GM12878 (cell line): ENCODE measurements around the gene SLC38A3. TPM values are rescaled to one million over a fixed set of nuclear protein-coding genes. Genes with fewer than 3 reads are reported as not detected.
A peak's percentile ranks its signal among the peaks of the same experiment; 100 is the strongest.

ENCODE experiments used
- ATAC-seq: fragments of 200-7000 bp; cut with Tn5 transposase; 3 replicates; pipeline ENCODE4 v1.9.1; 2020; ENCODE audit warnings: mild to moderate bottlenecking, moderate library complexity
- BruUV-seq: library from RNA; stranded (reverse); fragments of 400-500 nt; replicated peaks from 2 replicates; lab custom pipeline; 2021; lab: Mats Ljungman, UMichigan
- CTCF ChIA-PET: fragments of 300-600 bp; sonication (Branson Sonifier 250); formaldehyde crosslinking; extraction: SDS; loops from one replicate; lab custom pipeline; 2021; ENCODE audit warnings: inconsistent platforms; lab: Yijun Ruan, JAX
- POLR2A ChIA-PET: fragments of 350-600 bp; formaldehyde crosslinking; extraction: SDS; loops from one replicate; lab custom pipeline; 2021; ENCODE audit warnings: inconsistent platforms; lab: Charles Lee
- RAD21 ChIA-PET: fragments of 300-600 bp; sonication (Branson Sonifier 250); formaldehyde crosslinking; loops from one replicate; lab custom pipeline; 2023; ENCODE audit warnings: antibody characterized with exemption; ENCODE audit not compliant: unreplicated experiment; lab: Charles Lee
- SMC1A ChIA-PET: fragments of 300-600 bp; sonication (Branson Sonifier 250); formaldehyde crosslinking; loops from one replicate; lab custom pipeline; 2023; ENCODE audit not compliant: unreplicated experiment, uncharacterized antibody; lab: Charles Lee
- DNase-seq: peaks from one replicate; pipeline ENCODE4 v3.0.0-alpha.2; 2011; ENCODE audit warnings: low read depth, low spot score
- FAIRE-seq: peaks from 3 replicates; lab custom pipeline; 2011; peaks lifted over from hg19 to GRCh38; lab: Jason Lieb, UNC
- H2AFZ ChIP-seq: 2 replicates; pipeline ENCODE4 v1.6.0; 2011; ENCODE audit warnings: low read depth, low read length, control low read depth; ENCODE audit not compliant: control insufficient read depth
- H3K27ac ChIP-seq: 2 replicates; pipeline ENCODE4 v1.5.1; 2011; ENCODE audit warnings: control low read depth; ENCODE audit not compliant: control insufficient read depth, insufficient read depth
- H3K27me3 ChIP-seq, 2 experiments: replicated peaks in 1 of 2; 2 replicates each; pipeline versions ENCODE4 v1.6.0 to v1.6.1; 2011; ENCODE audit warnings: low read length in 1 of 2; ENCODE audit not compliant: control insufficient read depth in 2 of 2, insufficient read depth in 2 of 2
- H3K36me3 ChIP-seq, 2 experiments: 2 replicates each; pipeline ENCODE4 v1.5.1; 2011; ENCODE audit warnings: low read length in 1 of 2; ENCODE audit not compliant: control insufficient read depth in 2 of 2, insufficient read depth in 2 of 2
- H3K4me1 ChIP-seq: 2 replicates; pipeline ENCODE4 v1.6.1; 2011; ENCODE audit warnings: mild to moderate bottlenecking, low read length, moderate library complexity, mixed read lengths; ENCODE audit not compliant: control insufficient read depth, insufficient read depth
- H3K4me2 ChIP-seq: 2 replicates; pipeline ENCODE4 v1.6.0; 2011; ENCODE audit warnings: control low read depth; ENCODE audit not compliant: control insufficient read depth, insufficient read depth
- H3K4me3 ChIP-seq: fragments of 200-600 bp; sonication (generic); 2 replicates; pipeline ENCODE4 v1.5.1; 2016
- H3K79me2 ChIP-seq: 2 replicates; pipeline ENCODE4 v1.6.0; 2011; ENCODE audit warnings: low read length; ENCODE audit not compliant: control insufficient read depth, insufficient read depth
- H3K9ac ChIP-seq: 2 replicates; pipeline ENCODE4 v1.8.0; 2011; ENCODE audit warnings: low read length, control low read depth, mixed read lengths; ENCODE audit not compliant: control insufficient read depth, insufficient read depth
- H3K9me3 ChIP-seq: replicated peaks from 3 replicates; pipeline ENCODE4 v1.5.1; 2011; ENCODE audit warnings: mild to moderate bottlenecking, low read length; ENCODE audit not compliant: control insufficient read depth, insufficient read depth
- H4K20me1 ChIP-seq: 2 replicates; pipeline ENCODE4 v1.6.0; 2011; ENCODE audit not compliant: control insufficient read depth, insufficient read depth
- BHLHE40 ChIP-seq, 2 experiments: fragments of 450-650 bp in 1 of 2; IDR thresholded peaks; 2 replicates each; pipeline ENCODE4 v1.6.1; 2011 to 2017; ENCODE audit warnings: low read depth in 2 of 2, borderline replicate concordance in 1 of 2, improper control_type of control experiment in 1 of 2, low read length in 1 of 2, mild to moderate bottlenecking in 1 of 2
- CREB1 ChIP-seq: IDR thresholded peaks from 2 replicates; pipeline ENCODE4 v1.6.1; 2012; ENCODE audit warnings: low read depth, mild to moderate bottlenecking, inconsistent platforms
- CREM ChIP-seq: IDR thresholded peaks from 2 replicates; pipeline ENCODE4 v1.6.1; 2014; ENCODE audit warnings: antibody characterized with exemption, low read depth
- HDAC6 ChIP-seq: fragments of 200-600 bp; sonication (generic); IDR thresholded peaks from one replicate; pipeline ENCODE4 v1.8.0; 2017; ENCODE audit warnings: antibody characterized with exemption; ENCODE audit not compliant: unreplicated experiment
- IKZF2 ChIP-seq, 2 experiments: fragments of 450-650 bp; IDR thresholded peaks; 2 replicates each; pipeline ENCODE4 v1.6.1; 2017; ENCODE audit warnings: mild to moderate bottlenecking in 2 of 2, moderate library complexity in 2 of 2
- MEF2B ChIP-seq: fragments of 450-650 bp; IDR thresholded peaks from 2 replicates; pipeline ENCODE4 v1.6.1; 2018; ENCODE audit warnings: mild to moderate bottlenecking, moderate library complexity; ENCODE audit not compliant: partially characterized antibody, poor library complexity, severe bottlenecking
- MXI1 ChIP-seq: fragments of 150-350 bp; IDR thresholded peaks from 2 replicates; pipeline ENCODE4 v1.6.1; 2011; ENCODE audit warnings: low read depth, mild to moderate bottlenecking, inconsistent platforms, low read length, improper control_type of control experiment
- NR2C2 ChIP-seq: IDR thresholded peaks from 2 replicates; pipeline ENCODE4 v1.6.1; 2011; ENCODE audit warnings: borderline replicate concordance, low read depth; ENCODE audit not compliant: control insufficient read depth, insufficient read length
- PAX5 ChIP-seq: IDR thresholded peaks from 2 replicates; pipeline ENCODE4 v1.6.1; 2011; ENCODE audit warnings: low read depth, low read length, borderline replicate concordance
- POLR2A ChIP-seq: IDR thresholded peaks from 2 replicates; pipeline ENCODE4 v1.6.1; 2011; ENCODE audit warnings: low read depth, mild to moderate bottlenecking, low read length
- RBBP5 ChIP-seq: fragments of 200-600 bp; sonication (generic); conservative IDR thresholded peaks from 2 replicates; pipeline ENCODE4 v1.6.1; 2016
- SPI1 ChIP-seq: IDR thresholded peaks from 2 replicates; pipeline ENCODE4 v1.6.1; 2011; ENCODE audit warnings: low read depth, mild to moderate bottlenecking, low read length, moderate library complexity, borderline replicate concordance; ENCODE audit not compliant: insufficient read depth
- TCF3 ChIP-seq: IDR thresholded peaks from 2 replicates; pipeline ENCODE4 v1.6.1; 2012; ENCODE audit warnings: low read depth, mild to moderate bottlenecking, low read length, borderline replicate concordance; ENCODE audit not compliant: insufficient read depth
- ZSCAN29 ChIP-seq: fragments of 450-650 bp; IDR thresholded peaks from 2 replicates; pipeline ENCODE4 v1.6.1; 2017; ENCODE audit warnings: mild to moderate bottlenecking, moderate library complexity
- WGBS: methylation state at CpG from one replicate; pipeline ENCODE4 v1.1.6; 2016; ENCODE audit warnings: low lambda C conversion rate; ENCODE audit not compliant: insufficient replicate concordance, insufficient coverage; ENCODE audit errors: missing lambda C conversion rate; 5-methylcytosine and 5-hydroxymethylcytosine counted together
- in situ Hi-C: fragments of 300-500 bp; cut with MboI; formaldehyde crosslinking; loops from 9 replicates; pipeline ENCODE4 v1.14.3; 2018; ENCODE audit warnings: mixed read lengths
- intact Hi-C: fragments of 100-400 bp; cut with micrococcal nuclease; formaldehyde crosslinking; loops from one replicate; pipeline ENCODE4 v1.14.2; 2022; ENCODE audit not compliant: unreplicated experiment
- polyA plus RNA-seq, 11 experiments: library from polyadenylated mRNA; depleted of rRNA in 4 of 11; unstranded in 6 of 11; stranded (reverse) in 5 of 11; fragments of >200 nt; fragmentation: Nextera tagmentation in 4 of 11; fragmentation: Illumina TruSeq in 1 of 11; extraction: Ambion mirVana in 4 of 11; extraction: Trizol in 1 of 11; gene quantifications; 1 replicate in 1 of 11; 2 replicates in 10 of 11; pipeline versions ENCODE4 v1.2.1 to v1.2.3, GENCODE V29; 2011 to 2016; ENCODE audit warnings: inconsistent platforms in 2 of 11, missing spikeins in 2 of 11, low read depth in 1 of 11
- total RNA-seq, 4 experiments: library from RNA; depleted of rRNA in 3 of 4; stranded (reverse); fragments of >200 nt in 3 of 4; fragmentation: Illumina TruSeq in 1 of 4; extraction: Trizol in 1 of 4; gene quantifications; 2 replicates each; pipeline versions ENCODE4 v1.2.1 to v1.2.3, GENCODE V29; 2013 to 2021
- TF ChIP-seq, protein P1 (sequence below): fragments of 450-650 bp; IDR thresholded peaks from 2 replicates; pipeline ENCODE4 v1.6.1; 2017; ENCODE audit warnings: antibody characterized with exemption, mild to moderate bottlenecking, moderate library complexity
- TF ChIP-seq, protein P2 (sequence below): fragments of 450-650 bp; IDR thresholded peaks from 2 replicates; pipeline ENCODE4 v1.6.1; 2016; ENCODE audit warnings: mild to moderate bottlenecking

Gene SLC38A3
- total and polyA plus RNA-seq, 10 of the 15 experiments (the other 5 are each of a cell fraction or from before 2014, with no cell fraction given): 0.14 TPM; not detected in 9

DNA sequence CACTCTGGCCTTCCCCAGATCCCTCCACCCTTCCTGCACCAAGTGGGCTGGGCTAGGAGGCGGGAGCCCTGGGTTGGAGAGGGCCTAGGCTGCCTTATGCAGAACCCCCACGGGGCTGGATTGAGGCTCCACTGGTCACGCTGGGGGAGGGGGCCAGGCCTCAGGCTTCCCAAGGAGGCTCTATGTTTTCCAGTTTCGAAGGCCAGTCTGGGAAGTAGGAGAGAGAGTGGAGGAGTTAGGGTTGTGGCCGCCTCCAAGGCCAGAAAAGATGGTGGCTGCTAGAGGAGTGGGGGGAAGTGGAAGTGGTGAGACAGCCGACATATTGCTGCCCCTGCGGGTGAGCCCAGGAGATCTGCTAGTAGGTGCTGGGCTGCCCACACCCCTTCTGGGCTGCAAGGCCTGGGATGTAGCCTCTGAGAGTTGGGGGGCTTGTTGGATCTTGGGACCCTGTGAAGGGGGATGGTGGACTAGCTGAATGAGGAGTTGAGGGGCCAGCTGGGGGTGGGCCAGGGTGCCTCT, 32.1 kb downstream of the SLC38A3 start (continued):
- TF ChIP-seq, protein P1, sequence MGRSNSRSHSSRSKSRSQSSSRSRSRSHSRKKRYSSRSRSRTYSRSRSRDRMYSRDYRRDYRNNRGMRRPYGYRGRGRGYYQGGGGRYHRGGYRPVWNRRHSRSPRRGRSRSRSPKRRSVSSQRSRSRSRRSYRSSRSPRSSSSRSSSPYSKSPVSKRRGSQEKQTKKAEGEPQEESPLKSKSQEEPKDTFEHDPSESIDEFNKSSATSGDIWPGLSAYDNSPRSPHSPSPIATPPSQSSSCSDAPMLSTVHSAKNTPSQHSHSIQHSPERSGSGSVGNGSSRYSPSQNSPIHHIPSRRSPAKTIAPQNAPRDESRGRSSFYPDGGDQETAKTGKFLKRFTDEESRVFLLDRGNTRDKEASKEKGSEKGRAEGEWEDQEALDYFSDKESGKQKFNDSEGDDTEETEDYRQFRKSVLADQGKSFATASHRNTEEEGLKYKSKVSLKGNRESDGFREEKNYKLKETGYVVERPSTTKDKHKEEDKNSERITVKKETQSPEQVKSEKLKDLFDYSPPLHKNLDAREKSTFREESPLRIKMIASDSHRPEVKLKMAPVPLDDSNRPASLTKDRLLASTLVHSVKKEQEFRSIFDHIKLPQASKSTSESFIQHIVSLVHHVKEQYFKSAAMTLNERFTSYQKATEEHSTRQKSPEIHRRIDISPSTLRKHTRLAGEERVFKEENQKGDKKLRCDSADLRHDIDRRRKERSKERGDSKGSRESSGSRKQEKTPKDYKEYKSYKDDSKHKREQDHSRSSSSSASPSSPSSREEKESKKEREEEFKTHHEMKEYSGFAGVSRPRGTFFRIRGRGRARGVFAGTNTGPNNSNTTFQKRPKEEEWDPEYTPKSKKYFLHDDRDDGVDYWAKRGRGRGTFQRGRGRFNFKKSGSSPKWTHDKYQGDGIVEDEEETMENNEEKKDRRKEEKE: no peak
- TF ChIP-seq HDAC6: no peak
- no peak for TF ChIP-seq TCF3

DNA sequence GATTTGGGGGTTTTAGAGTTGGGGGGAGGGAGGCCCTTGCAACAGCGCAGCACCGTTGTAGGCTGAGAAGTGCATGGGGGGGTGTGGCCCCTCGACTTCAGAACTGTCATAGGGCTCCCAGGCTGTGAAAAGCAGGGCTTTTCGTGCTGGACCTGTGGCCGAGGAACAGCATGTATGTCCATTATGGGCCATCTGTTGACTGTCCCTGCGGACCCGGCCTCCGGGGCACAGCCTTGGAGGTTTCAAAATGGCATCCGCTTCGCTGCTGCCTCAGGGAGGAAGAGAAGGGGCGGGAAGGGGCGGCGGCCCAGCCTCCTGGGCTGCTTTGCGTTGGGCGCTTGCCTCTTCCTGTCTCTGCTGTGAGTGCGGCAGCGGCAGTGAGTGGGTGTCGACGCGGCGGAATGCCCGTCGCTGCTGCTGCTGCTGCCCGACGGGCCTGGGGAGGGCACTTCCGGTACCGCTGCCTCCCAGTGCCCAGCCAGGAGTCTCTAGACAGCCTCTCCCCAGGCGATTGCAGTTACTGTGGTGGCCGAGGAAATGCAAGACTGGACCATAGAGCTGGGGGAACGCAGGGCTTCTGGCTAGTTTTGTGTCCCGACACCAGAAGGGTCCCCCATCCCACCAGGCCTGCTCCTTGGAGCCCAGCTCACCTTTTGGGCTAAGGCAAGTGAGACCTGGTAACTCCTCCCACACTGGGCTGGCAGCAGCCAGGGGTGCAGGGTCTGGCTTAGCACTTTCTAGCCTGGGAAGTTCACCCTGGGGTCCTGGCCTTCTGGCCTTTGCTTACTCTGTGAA, 32.9 kb downstream of the SLC38A3 start:
- H3K4me3 ChIP-seq: peak overlapping the region; percentile 100
- H3K4me2 ChIP-seq: peak overlapping the region; percentile 65
- ChIA-PET CTCF (interaction anchor here (0.6 to 3.9 kb wide), 3 partner anchors 9 to 316 kb away, joined by 3 to 27 read pairs (median 19); no protein-coding TSS in a partner anchor), RAD21 (interaction anchor here (0.6 to 2.4 kb wide), 3 partner anchors 9 kb away, joined by 3 to 19 read pairs (median 7); no protein-coding TSS in a partner anchor), POLR2A (interaction anchor here (0.5 to 4.0 kb wide), 7 partner anchors 9 to 1158 kb away, joined by 4 to 38 read pairs (median 5); no protein-coding TSS in a partner anchor), SMC1A (interaction anchor here (0.9 kb wide), 2 partner anchors 8 to 9 kb away, joined by 4 read pairs; no protein-coding TSS in a partner anchor)
- H2AFZ ChIP-seq: peak overlapping the region; percentile 48; the same call in 1 of the 2 replicates
- DNase-seq (peak; percentile 50), FAIRE-seq (peak; percentile 98), ATAC-seq (peak; percentile 71)
- peak overlapping the region; percentile 90 for H3K9ac ChIP-seq
- no peaks in the 10 kb centered on the region for H3K27me3 ChIP-seq
- H3K9me3 ChIP-seq: no peaks in the 10 kb centered on the region
- peaks cover 66% of the 10 kb centered on the region for H3K79me2 ChIP-seq
- no TSS peak for BruUV-seq
- no peaks in the 10 kb centered on the region; a peak in 1 of 4 replicates for H3K36me3 ChIP-seq
- under 1% methylated on average over 31 of the region's 31 CpGs for WGBS
- intact Hi-C loops (loop anchor here (5.0 kb wide), 1 partner anchor 99 kb away; no protein-coding TSS in a partner anchor), in situ Hi-C loops (no loop called here)
- peak overlapping the region; percentile 91 for H3K27ac ChIP-seq
- H3K4me1 ChIP-seq: peaks cover 35% of the 10 kb centered on the region
- H4K20me1 ChIP-seq: peaks cover 9% of the 10 kb centered on the region; the same call in 1 of the 2 replicates
- TF ChIP-seq MEF2B (peak; percentile 36), RBBP5 (no peak), CREM (peak; percentile 68; the same call in 1 of the 2 replicates), MXI1 (peak; percentile 45; the same call in 1 of the 2 replicates), POLR2A (peak; percentile 86), PAX5 (peak; percentile 17; the same call in 1 of the 2 replicates), CREB1 (peak; percentile 68; the same call in 1 of the 2 replicates), BHLHE40 (IDR thresholded peaks at IDR 0.05; ENCODE audit: borderline replicate concordance in 1 of 2, low read depth in 2 of 2, low read length in 1 of 2) (peak; percentile 31 to 70; a peak in 3 of 4 replicates), NR2C2 (no peak), ZSCAN29 (no peak), SPI1 (peak; percentile 56; the same call in 1 of the 2 replicates), IKZF2 (IDR thresholded peaks at IDR 0.05) (no peak), TCF3 (no peak)
- TF ChIP-seq, protein P2, sequence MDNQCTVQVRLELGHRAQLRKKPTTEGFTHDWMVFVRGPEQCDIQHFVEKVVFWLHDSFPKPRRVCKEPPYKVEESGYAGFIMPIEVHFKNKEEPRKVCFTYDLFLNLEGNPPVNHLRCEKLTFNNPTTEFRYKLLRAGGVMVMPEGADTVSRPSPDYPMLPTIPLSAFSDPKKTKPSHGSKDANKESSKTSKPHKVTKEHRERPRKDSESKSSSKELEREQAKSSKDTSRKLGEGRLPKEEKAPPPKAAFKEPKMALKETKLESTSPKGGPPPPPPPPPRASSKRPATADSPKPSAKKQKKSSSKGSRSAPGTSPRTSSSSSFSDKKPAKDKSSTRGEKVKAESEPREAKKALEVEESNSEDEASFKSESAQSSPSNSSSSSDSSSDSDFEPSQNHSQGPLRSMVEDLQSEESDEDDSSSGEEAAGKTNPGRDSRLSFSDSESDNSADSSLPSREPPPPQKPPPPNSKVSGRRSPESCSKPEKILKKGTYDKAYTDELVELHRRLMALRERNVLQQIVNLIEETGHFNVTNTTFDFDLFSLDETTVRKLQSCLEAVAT: peak; percentile 66; the same call in 1 of the 2 replicates
